NB4 (cell line): ENCODE data around the gene KIF17.

Experiments
- CTCF ChIP-seq: IDR thresholded peaks from one replicate; pipeline ENCODE4 v1.5.1; 2012; ENCODE audit warnings: low read depth, low read length
- MAX ChIP-seq: IDR thresholded peaks from 2 replicates; pipeline ENCODE4 v1.6.1; 2011; ENCODE audit warnings: low read depth, low read length
- MYC ChIP-seq: IDR thresholded peaks from 2 replicates; pipeline ENCODE4 v1.6.1; 2011; ENCODE audit warnings: low read depth, low read length
- POLR2A ChIP-seq: IDR thresholded peaks from 2 replicates; pipeline ENCODE4 v1.6.1; 2011; ENCODE audit warnings: mild to moderate bottlenecking; ENCODE audit not compliant: insufficient read length; ENCODE audit errors: extremely low read depth

- no peak for TF ChIP-seq CTCF
- TF ChIP-seq POLR2A: no peak
- no peak for TF ChIP-seq MAX
- TF ChIP-seq MYC: no peak
Observed at GRCh38 chr1:20699558-20699957, 18.2 kb downstream of the KIF17 start.
